ENCODE data around the gene IFRD2.
"Not testable (repeated sequence)": the region's sequence is repeated elsewhere in the genome, so short reads cannot be mapped to it uniquely, and the experiment has no call there.

IFRD2 gene

GRCh38 chr3:50254577-50255250, 37.5 kb downstream of the IFRD2 start:
- Histone ChIP-seq H3K36me3 (ENCODE audit: control insufficient read depth in 2 of 2, insufficient read depth in 2 of 2, low read length in 2 of 2) (peaks cover 25 to 42% of the 10 kb centered on the region in 2 donors), H3K4me3 (ENCODE audit: low read length in 2 of 2) (no peak overlapping the region), H3K9me3 (ENCODE audit: control insufficient read depth in 2 of 2, low read length in 2 of 2) (no peaks in the 10 kb centered on the region), H3K27me3 (ENCODE audit: control insufficient read depth in 2 of 2, insufficient read depth in 2 of 2, low read length in 2 of 2) (no peaks in the 10 kb centered on the region), H3K27ac (ENCODE audit: low read depth in 2 of 2, low read length in 2 of 2) (peak overlapping the region; percentile 42 to 56), H3K4me1 (ENCODE audit: control insufficient read depth in 2 of 2, insufficient read depth in 2 of 2, low read length in 2 of 2) (peaks cover 10 to 14% of the 10 kb centered on the region in 2 donors), H3K9ac (ENCODE audit: low read depth in 1 of 2, low read length in 2 of 2) (no peak overlapping the region)

DNA sequence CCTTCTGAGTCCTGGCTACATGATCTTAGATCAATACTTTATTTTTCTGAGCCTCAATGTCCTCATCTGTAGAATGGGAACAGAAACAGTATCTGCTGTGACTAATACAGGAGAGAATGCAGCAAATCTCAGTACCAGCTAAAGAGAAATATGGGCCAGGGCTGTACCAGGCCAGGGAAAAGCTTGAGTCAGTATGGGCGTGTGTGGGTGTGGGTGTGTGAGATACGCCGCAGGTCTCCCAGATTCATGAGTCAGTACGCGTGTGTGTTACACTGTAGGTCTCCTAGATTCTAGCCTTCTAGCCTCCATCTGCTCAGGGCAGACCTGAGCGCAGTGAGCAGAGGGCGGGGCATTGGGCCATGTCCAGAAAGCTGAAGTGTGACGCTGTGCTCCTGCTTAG, 41.0 kb downstream of the IFRD2 start:
- H3K36me3 ChIP-seq (ENCODE audit: control insufficient read depth in 2 of 2, insufficient read depth in 2 of 2, low read length in 2 of 2) = peaks cover 5 to 32% of the 10 kb centered on the region in 2 donors
- peak overlapping the region in 1 of 2 donors; percentile 10 for H3K27ac ChIP-seq (ENCODE audit: low read depth in 2 of 2, low read length in 2 of 2)
- H3K9ac ChIP-seq (ENCODE audit: low read depth in 1 of 2, low read length in 2 of 2) = no peak overlapping the region
- no peaks in the 10 kb centered on the region for H3K9me3 ChIP-seq (ENCODE audit: control insufficient read depth in 2 of 2, low read length in 2 of 2)
- peaks cover 27 to 42% of the 10 kb centered on the region in 2 donors for H3K4me1 ChIP-seq (ENCODE audit: control insufficient read depth in 2 of 2, insufficient read depth in 2 of 2, low read length in 2 of 2)
- H3K27me3 ChIP-seq (ENCODE audit: control insufficient read depth in 2 of 2, insufficient read depth in 2 of 2, low read length in 2 of 2) = no peaks in the 10 kb centered on the region
- H3K4me3 ChIP-seq (ENCODE audit: low read length in 2 of 2) = no peak overlapping the region

- H3K36me3 ChIP-seq (ENCODE audit: control insufficient read depth in 2 of 2, insufficient read depth in 2 of 2, low read length in 2 of 2) = peaks cover 4 to 30% of the 10 kb centered on the region in 2 donors
- no peak overlapping the region for H3K27ac ChIP-seq (ENCODE audit: low read depth in 2 of 2, low read length in 2 of 2)
- peaks cover 32 to 48% of the 10 kb centered on the region in 2 donors for H3K4me1 ChIP-seq (ENCODE audit: control insufficient read depth in 2 of 2, insufficient read depth in 2 of 2, low read length in 2 of 2)
- H3K9ac ChIP-seq (ENCODE audit: low read depth in 1 of 2, low read length in 2 of 2) = no peak overlapping the region
- H3K4me3 ChIP-seq (ENCODE audit: low read length in 2 of 2) = no peak overlapping the region
- H3K9me3 ChIP-seq (ENCODE audit: control insufficient read depth in 2 of 2, low read length in 2 of 2) = no peaks in the 10 kb centered on the region
- H3K27me3 ChIP-seq (ENCODE audit: control insufficient read depth in 2 of 2, insufficient read depth in 2 of 2, low read length in 2 of 2) = no peaks in the 10 kb centered on the region
Observed at GRCh38 chr3:50250514-50250913, 41.7 kb downstream of the IFRD2 start.

GRCh38 chr3:50249457-50249856, 42.8 kb downstream of the IFRD2 start:
- H3K27me3 ChIP-seq (ENCODE audit: control insufficient read depth in 2 of 2, insufficient read depth in 2 of 2, low read length in 2 of 2) = no peaks in the 10 kb centered on the region
- H3K4me3 ChIP-seq (ENCODE audit: low read length in 2 of 2) = no peak overlapping the region
- peak overlapping the region in 1 of 2 donors; percentile 58 for H3K27ac ChIP-seq (ENCODE audit: low read depth in 2 of 2, low read length in 2 of 2)
- no peak overlapping the region for H3K9ac ChIP-seq (ENCODE audit: low read depth in 1 of 2, low read length in 2 of 2)
- no peaks in the 10 kb centered on the region for H3K9me3 ChIP-seq (ENCODE audit: control insufficient read depth in 2 of 2, low read length in 2 of 2)
- peaks cover 37 to 49% of the 10 kb centered on the region in 2 donors for H3K4me1 ChIP-seq (ENCODE audit: control insufficient read depth in 2 of 2, insufficient read depth in 2 of 2, low read length in 2 of 2)
- H3K36me3 ChIP-seq (ENCODE audit: control insufficient read depth in 2 of 2, insufficient read depth in 2 of 2, low read length in 2 of 2) = peaks cover 4 to 30% of the 10 kb centered on the region in 2 donors

DNA sequence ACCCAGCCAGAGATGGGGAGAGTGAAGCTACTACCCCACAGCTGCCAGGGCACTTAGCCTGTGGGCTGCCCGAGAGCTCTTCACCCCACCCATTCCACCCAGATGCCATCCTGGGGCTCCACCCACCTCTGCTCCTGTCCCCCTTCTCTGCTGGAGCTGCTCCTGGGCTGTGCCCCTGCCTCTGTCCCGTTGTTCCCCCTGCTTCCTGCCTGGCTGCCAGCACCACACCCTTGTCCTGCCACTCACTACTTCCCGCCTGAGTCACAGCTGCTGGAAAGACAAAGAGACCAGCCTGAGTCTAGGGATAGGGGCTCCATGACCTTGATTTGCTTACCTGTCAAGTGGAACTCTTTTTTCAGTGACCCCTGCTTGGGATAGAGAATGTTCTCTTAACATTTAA, 43.8 kb downstream of the IFRD2 start:
- peaks cover 45 to 53% of the 10 kb centered on the region in 2 donors for H3K4me1 ChIP-seq (ENCODE audit: control insufficient read depth in 2 of 2, insufficient read depth in 2 of 2, low read length in 2 of 2)

GRCh38 chr3:50246517-50246954, 45.7 kb downstream of the IFRD2 start:
- Histone ChIP-seq H3K36me3 (ENCODE audit: control insufficient read depth in 2 of 2, insufficient read depth in 2 of 2, low read length in 2 of 2) (peaks cover 4 to 13% of the 10 kb centered on the region in 2 donors), H3K4me1 (ENCODE audit: control insufficient read depth in 2 of 2, insufficient read depth in 2 of 2, low read length in 2 of 2) (peaks cover 60 to 70% of the 10 kb centered on the region in 2 donors), H3K27ac (ENCODE audit: low read depth in 2 of 2, low read length in 2 of 2) (peak overlapping the region; percentile 26 to 81), H3K9ac (ENCODE audit: low read depth in 1 of 2, low read length in 2 of 2) (peak overlapping the region; percentile 70 to 72), H3K4me3 (ENCODE audit: low read length in 2 of 2) (peak overlapping the region in 1 of 2 donors; percentile 76), H3K9me3 (ENCODE audit: control insufficient read depth in 2 of 2, low read length in 2 of 2) (no peaks in the 10 kb centered on the region), H3K27me3 (ENCODE audit: control insufficient read depth in 2 of 2, insufficient read depth in 2 of 2, low read length in 2 of 2) (no peaks in the 10 kb centered on the region)

More for the DNA sequence above, 43.8 kb downstream of the IFRD2 start:
- Histone ChIP-seq H3K9ac (ENCODE audit: low read depth in 1 of 2, low read length in 2 of 2) (peak overlapping the region in 1 of 2 donors; percentile 13), H3K36me3 (ENCODE audit: control insufficient read depth in 2 of 2, insufficient read depth in 2 of 2, low read length in 2 of 2) (peaks cover 4 to 25% of the 10 kb centered on the region in 2 donors), H3K27me3 (ENCODE audit: control insufficient read depth in 2 of 2, insufficient read depth in 2 of 2, low read length in 2 of 2) (no peaks in the 10 kb centered on the region), H3K9me3 (ENCODE audit: control insufficient read depth in 2 of 2, low read length in 2 of 2) (no peaks in the 10 kb centered on the region), H3K4me3 (ENCODE audit: low read length in 2 of 2) (no peak overlapping the region), H3K27ac (ENCODE audit: low read depth in 2 of 2, low read length in 2 of 2) (peak overlapping the region; percentile 34 to 58)

- H3K4me1 ChIP-seq (ENCODE audit: control insufficient read depth in 2 of 2, insufficient read depth in 2 of 2, low read length in 2 of 2) = peaks cover 60 to 71% of the 10 kb centered on the region in 2 donors
- H3K27me3 ChIP-seq (ENCODE audit: control insufficient read depth in 2 of 2, insufficient read depth in 2 of 2, low read length in 2 of 2) = no peaks in the 10 kb centered on the region
- peaks cover 0 to 12% of the 10 kb centered on the region in 2 donors for H3K36me3 ChIP-seq (ENCODE audit: control insufficient read depth in 2 of 2, insufficient read depth in 2 of 2, low read length in 2 of 2)
- H3K4me3 ChIP-seq (ENCODE audit: low read length in 2 of 2) = peak overlapping the region; percentile 71 to 76
- H3K27ac ChIP-seq (ENCODE audit: low read depth in 2 of 2, low read length in 2 of 2) = peak overlapping the region; percentile 26 to 81
- peak overlapping the region; percentile 70 to 72 for H3K9ac ChIP-seq (ENCODE audit: low read depth in 1 of 2, low read length in 2 of 2)
- H3K9me3 ChIP-seq (ENCODE audit: control insufficient read depth in 2 of 2, low read length in 2 of 2) = no peaks in the 10 kb centered on the region
Observed at GRCh38 chr3:50245831-50246516, 46.3 kb downstream of the IFRD2 start.

DNA sequence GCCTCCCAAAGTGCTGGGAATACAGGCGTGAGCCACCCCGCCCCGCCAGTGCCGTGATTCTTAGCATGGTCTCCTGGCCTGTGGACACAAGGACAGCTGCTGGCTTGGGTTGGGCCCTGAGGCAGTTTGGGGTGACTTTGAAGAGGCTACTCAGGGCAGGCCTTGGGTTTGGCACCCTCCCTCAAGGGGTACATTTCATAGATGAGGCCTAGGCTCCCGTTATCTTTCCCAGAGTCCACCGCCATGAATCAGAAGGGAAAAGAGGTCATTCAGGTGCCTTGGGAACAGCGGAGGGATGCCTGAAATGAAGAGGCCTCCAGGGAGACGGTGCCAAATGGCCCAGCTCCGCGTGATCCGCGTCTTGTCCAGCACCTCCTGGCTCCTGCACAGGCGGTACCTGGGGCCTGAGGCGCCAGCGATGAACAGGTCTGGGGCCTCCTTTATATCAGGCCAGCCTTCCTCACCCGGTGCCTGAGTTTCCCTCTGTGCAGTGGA, 46.9 kb downstream of the IFRD2 start:
- H3K9ac ChIP-seq (ENCODE audit: low read depth in 1 of 2, low read length in 2 of 2) = peak overlapping the region in 1 of 2 donors; percentile 72
- H3K9me3 ChIP-seq (ENCODE audit: control insufficient read depth in 2 of 2, low read length in 2 of 2) = no peaks in the 10 kb centered on the region
- H3K36me3 ChIP-seq (ENCODE audit: control insufficient read depth in 2 of 2, insufficient read depth in 2 of 2, low read length in 2 of 2) = peaks cover 0 to 10% of the 10 kb centered on the region in 2 donors
- H3K4me3 ChIP-seq (ENCODE audit: low read length in 2 of 2) = peak overlapping the region; percentile 71 to 76
- peak overlapping the region; percentile 26 to 81 for H3K27ac ChIP-seq (ENCODE audit: low read depth in 2 of 2, low read length in 2 of 2)
- H3K27me3 ChIP-seq (ENCODE audit: control insufficient read depth in 2 of 2, insufficient read depth in 2 of 2, low read length in 2 of 2) = no peaks in the 10 kb centered on the region
- peaks cover 63 to 70% of the 10 kb centered on the region in 2 donors for H3K4me1 ChIP-seq (ENCODE audit: control insufficient read depth in 2 of 2, insufficient read depth in 2 of 2, low read length in 2 of 2)

DNA sequence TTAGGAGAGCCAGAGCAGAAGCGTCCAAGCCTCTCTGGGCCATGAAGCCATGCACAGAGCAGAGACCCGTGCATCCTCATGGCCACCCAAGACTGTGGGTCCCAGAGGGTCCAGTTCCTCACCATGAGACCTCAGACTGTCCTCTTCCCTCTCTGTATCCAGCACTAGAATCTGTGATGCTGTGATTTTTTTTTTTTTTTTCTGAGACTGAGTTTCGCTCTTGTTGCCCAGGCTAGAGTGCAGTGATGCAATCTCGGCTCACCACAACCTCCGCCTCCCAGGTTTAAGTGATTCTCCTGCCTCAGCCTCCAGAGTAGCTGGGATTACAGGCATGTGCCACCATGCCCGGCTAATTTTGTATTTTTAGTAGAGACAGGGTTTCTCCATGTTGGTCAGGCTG, 47.4 kb downstream of the IFRD2 start:
- H3K4me3 ChIP-seq (ENCODE audit: low read length in 2 of 2); H3K9me3 ChIP-seq (ENCODE audit: control insufficient read depth in 2 of 2, low read length in 2 of 2); H3K9ac ChIP-seq (ENCODE audit: low read depth in 1 of 2, low read length in 2 of 2); H3K36me3 ChIP-seq (ENCODE audit: control insufficient read depth in 2 of 2, insufficient read depth in 2 of 2, low read length in 2 of 2); H3K27me3 ChIP-seq (ENCODE audit: control insufficient read depth in 2 of 2, insufficient read depth in 2 of 2, low read length in 2 of 2): not testable (repeated sequence)
- Histone ChIP-seq H3K27ac (ENCODE audit: low read depth in 2 of 2, low read length in 2 of 2) (peak overlapping the region in 1 of 2 donors; percentile 48), H3K4me1 (ENCODE audit: control insufficient read depth in 2 of 2, insufficient read depth in 2 of 2, low read length in 2 of 2) (peaks cover 65 to 72% of the 10 kb centered on the region in 2 donors)

GRCh38 chr3:50243543-50243895, 48.7 kb downstream of the IFRD2 start:
- Histone ChIP-seq H3K9me3 (ENCODE audit: control insufficient read depth in 2 of 2, low read length in 2 of 2) (no peaks in the 10 kb centered on the region), H3K4me1 (ENCODE audit: control insufficient read depth in 2 of 2, insufficient read depth in 2 of 2, low read length in 2 of 2) (peaks cover 71 to 75% of the 10 kb centered on the region in 2 donors), H3K36me3 (ENCODE audit: control insufficient read depth in 2 of 2, insufficient read depth in 2 of 2, low read length in 2 of 2) (peaks cover 0 to 11% of the 10 kb centered on the region in 2 donors), H3K9ac (ENCODE audit: low read depth in 1 of 2, low read length in 2 of 2) (peak overlapping the region; percentile 22 to 61), H3K4me3 (ENCODE audit: low read length in 2 of 2) (peak overlapping the region in 1 of 2 donors; percentile 37), H3K27me3 (ENCODE audit: control insufficient read depth in 2 of 2, insufficient read depth in 2 of 2, low read length in 2 of 2) (no peaks in the 10 kb centered on the region), H3K27ac (ENCODE audit: low read depth in 2 of 2, low read length in 2 of 2) (peak overlapping the region; percentile 49 to 79)

Measured in mucosa of rectum (tissue), 2 donors.